ENCODE data around the gene PKD1L1. TPM values are rescaled to one million over a fixed set of nuclear protein-coding genes. Genes with fewer than 3 reads are reported as not detected.

The PKD1L1 gene
- total and polyA plus RNA-seq, 7 donors = 0.16 to 1.2 (median 0.63) TPM; not detected in 1

DNA sequence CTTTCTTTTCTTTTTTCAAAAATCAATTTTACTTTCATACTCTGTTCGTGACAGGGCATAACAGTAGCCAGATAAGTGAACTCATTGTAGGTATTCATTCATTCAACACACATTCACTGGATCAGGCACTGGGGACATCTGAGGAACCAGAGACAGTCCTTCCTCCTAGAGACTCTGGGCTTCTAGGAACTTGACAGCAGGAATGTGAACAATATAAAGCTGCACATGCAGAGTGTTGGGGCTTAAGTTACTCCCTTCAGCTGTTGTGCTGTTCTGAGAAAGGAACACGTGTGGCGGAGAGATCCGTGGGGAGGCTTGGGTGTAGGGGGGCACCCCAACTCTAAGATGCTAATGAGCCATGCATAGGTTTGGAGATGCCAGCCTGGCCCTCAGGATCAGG, 120.4 kb downstream of the PKD1L1 start:
- TF ChIP-seq, protein P1, sequence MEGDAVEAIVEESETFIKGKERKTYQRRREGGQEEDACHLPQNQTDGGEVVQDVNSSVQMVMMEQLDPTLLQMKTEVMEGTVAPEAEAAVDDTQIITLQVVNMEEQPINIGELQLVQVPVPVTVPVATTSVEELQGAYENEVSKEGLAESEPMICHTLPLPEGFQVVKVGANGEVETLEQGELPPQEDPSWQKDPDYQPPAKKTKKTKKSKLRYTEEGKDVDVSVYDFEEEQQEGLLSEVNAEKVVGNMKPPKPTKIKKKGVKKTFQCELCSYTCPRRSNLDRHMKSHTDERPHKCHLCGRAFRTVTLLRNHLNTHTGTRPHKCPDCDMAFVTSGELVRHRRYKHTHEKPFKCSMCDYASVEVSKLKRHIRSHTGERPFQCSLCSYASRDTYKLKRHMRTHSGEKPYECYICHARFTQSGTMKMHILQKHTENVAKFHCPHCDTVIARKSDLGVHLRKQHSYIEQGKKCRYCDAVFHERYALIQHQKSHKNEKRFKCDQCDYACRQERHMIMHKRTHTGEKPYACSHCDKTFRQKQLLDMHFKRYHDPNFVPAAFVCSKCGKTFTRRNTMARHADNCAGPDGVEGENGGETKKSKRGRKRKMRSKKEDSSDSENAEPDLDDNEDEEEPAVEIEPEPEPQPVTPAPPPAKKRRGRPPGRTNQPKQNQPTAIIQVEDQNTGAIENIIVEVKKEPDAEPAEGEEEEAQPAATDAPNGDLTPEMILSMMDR (IDR thresholded peaks at IDR 0.05) = no peak
- TF ChIP-seq POLR2A (IDR thresholded peaks at IDR 0.05) (no peak), EP300 (IDR thresholded peaks at IDR 0.05) (no peak), POLR2AphosphoS5 (IDR thresholded peaks at IDR 0.05) (no peak)
- no peaks in the 10 kb centered on the region for H3K36me3 ChIP-seq
- no peaks in the 10 kb centered on the region for H3K9me3 ChIP-seq
- H3K4me1 ChIP-seq = no peaks in the 10 kb centered on the region
- intact Hi-C loops (cut with DNase I) = no loop called here
- H3K27ac ChIP-seq = no peak overlapping the region
- H3K4me3 ChIP-seq = no peak overlapping the region
- DNase-seq = no peak
- no peaks in the 10 kb centered on the region for H3K27me3 ChIP-seq
- 80 to 83% methylated on average over 4 of the region's 4 CpGs for WGBS, 2 donors

DNA sequence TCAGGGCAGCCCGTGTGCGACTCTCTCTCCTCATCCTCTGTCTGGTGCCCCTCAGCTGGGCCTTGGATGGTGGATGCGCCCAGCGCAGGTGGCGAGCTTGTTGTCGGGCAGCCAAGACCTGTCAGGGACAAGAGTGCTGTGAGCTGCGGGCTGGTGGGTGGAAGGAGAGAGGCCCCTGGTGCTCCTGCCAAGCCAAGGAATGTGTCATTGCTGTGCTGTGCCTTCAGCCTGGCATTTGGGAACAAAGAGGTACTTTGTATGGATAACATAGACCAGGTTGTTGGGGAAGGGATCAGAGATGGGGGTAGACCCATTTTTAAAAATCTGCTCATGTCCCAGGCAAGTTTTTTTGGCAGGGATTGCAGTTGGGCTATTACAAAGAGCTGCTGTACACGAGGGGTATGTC, 120.9 kb downstream of the PKD1L1 start:
- Histone ChIP-seq H3K27ac (no peak overlapping the region), H3K36me3 (no peaks in the 10 kb centered on the region), H3K27me3 (no peaks in the 10 kb centered on the region), H3K4me1 (no peaks in the 10 kb centered on the region), H3K4me3 (no peak overlapping the region), H3K9me3 (no peaks in the 10 kb centered on the region)
- intact Hi-C loops (cut with DNase I) = no loop called here
- TF ChIP-seq POLR2A (IDR thresholded peaks at IDR 0.05) (no peak), POLR2AphosphoS5 (IDR thresholded peaks at IDR 0.05) (no peak), EP300 (IDR thresholded peaks at IDR 0.05) (no peak)
- TF ChIP-seq, protein P1 (IDR thresholded peaks at IDR 0.05) = no peak
- WGBS, 2 donors = 62 to 77% methylated on average over 8 of the region's 8 CpGs
- DNase-seq = no peak

DNA sequence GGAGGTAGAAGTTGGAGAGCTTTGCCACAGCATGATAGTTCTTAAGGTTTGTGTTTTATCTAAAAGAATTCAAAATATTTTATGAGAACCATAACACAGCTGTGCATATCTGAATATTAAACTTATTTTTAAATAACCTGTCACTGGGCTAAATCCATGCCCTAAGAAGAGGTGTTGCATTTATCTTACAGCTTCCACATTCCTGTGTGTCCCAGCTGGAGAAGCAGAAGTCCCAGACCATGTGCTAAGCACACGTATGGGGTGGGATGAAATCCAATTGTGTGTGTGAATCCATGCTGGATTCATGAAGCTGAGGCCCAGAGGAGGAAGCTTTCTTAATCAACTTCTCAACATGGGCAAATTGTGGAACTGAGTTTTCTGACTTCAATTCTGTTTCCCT, 121.5 kb downstream of the PKD1L1 start:
- no peak for DNase-seq
- Histone ChIP-seq H3K27me3 (no peaks in the 10 kb centered on the region), H3K36me3 (no peaks in the 10 kb centered on the region), H3K9me3 (no peaks in the 10 kb centered on the region), H3K4me3 (no peak overlapping the region), H3K4me1 (no peaks in the 10 kb centered on the region), H3K27ac (no peak overlapping the region)
- 76 to 87% methylated on average over 1 of the region's 1 CpG for WGBS, 2 donors
- intact Hi-C loops (cut with DNase I) = no loop called here
- no peak for TF ChIP-seq POLR2AphosphoS5 (IDR thresholded peaks at IDR 0.05)
- TF ChIP-seq, protein P1 (IDR thresholded peaks at IDR 0.05) = no peak
- TF ChIP-seq EP300 (IDR thresholded peaks at IDR 0.05) = no peak
- TF ChIP-seq POLR2A (IDR thresholded peaks at IDR 0.05) = no peak

DNA sequence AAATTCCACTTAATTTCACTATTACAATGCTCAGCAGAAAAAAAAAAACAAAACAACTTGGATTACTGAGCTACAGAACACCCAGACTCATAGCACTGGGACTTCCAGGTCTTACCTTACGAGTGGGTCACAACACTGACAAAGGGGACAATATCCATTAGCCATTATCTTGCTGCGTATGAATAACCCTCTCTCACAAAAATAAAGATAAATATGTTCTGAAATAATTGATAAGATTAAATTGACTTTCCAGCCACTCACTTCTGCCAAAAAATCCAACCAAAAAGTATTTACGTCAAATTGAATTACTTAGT, 128.7 kb downstream of the PKD1L1 start:
- Histone ChIP-seq H3K4me1 (peaks cover 0 to 28% (median 14%) of the 10 kb centered on the region in 4 donors), H3K36me3 (no peaks in the 10 kb centered on the region), H3K27ac (no peak overlapping the region), H3K9me3 (no peaks in the 10 kb centered on the region), H3K4me3 (no peak overlapping the region), H3K27me3 (no peaks in the 10 kb centered on the region)
- no peak for TF ChIP-seq POLR2A (IDR thresholded peaks at IDR 0.05)
- TF ChIP-seq, protein P1 (IDR thresholded peaks at IDR 0.05) = peak in 1 of 4 experiments; percentile 4
- intact Hi-C loops (cut with DNase I) = loop anchor here (1.0 kb wide), 1 partner anchor 384 kb away; no protein-coding TSS in a partner anchor
- 95 to 96% methylated on average over 3 of the region's 3 CpGs for WGBS, 2 donors
- no peak for DNase-seq

Measured in sigmoid colon (tissue), 7 donors.